Right lobe of liver (tissue), 6 donors: ENCODE measurements around the gene SRSF7. TPM values are rescaled to one million over a fixed set of nuclear protein-coding genes. Genes with fewer than 3 reads are reported as not detected.
A peak's percentile ranks its signal among the peaks of the same experiment; 100 is the strongest.

ENCODE experiments used
- ATAC-seq, 4 donors: fragments of 200-7000 bp; cut with Tn5 transposase; one replicate each; pipeline ENCODE4 v1.9.1; 2020; ENCODE audit warnings: mild to moderate bottlenecking in 4 of 4, moderate library complexity in 4 of 4
- DNase-seq, 3 donors: peaks; one replicate each; pipeline ENCODE4 v3.0.0-alpha.2; 2020
- H3K27ac ChIP-seq, 3 donors: fragments of 200-600 bp; one replicate each; pipeline ENCODE4 v1.8.0; 2022
- H3K27me3 ChIP-seq, 2 donors: fragments of 200-600 bp; one replicate each; pipeline ENCODE4 v1.8.0; 2022
- H3K36me3 ChIP-seq, 4 donors: fragments of 200-600 bp; sonication (generic) in 1 of 4; one replicate each; pipeline versions ENCODE4 v1.5.1 to v1.8.0; 2017 to 2022; ENCODE audit warnings: control low read depth in 1 of 4
- H3K4me1 ChIP-seq, 4 donors: fragments of 200-600 bp; sonication (generic) in 1 of 4; one replicate each; pipeline versions ENCODE4 v1.5.1 to v1.8.0; 2017 to 2022; ENCODE audit warnings: control low read depth in 1 of 4
- H3K4me3 ChIP-seq, 3 donors: fragments of 200-600 bp; one replicate each; pipeline ENCODE4 v1.8.0; 2022
- H3K9me3 ChIP-seq, 4 donors: fragments of 200-600 bp; sonication (generic) in 1 of 4; one replicate each; pipeline versions ENCODE4 v1.5.1 to v1.8.0; 2017 to 2022; ENCODE audit warnings: control low read depth in 1 of 4
- CTCF ChIP-seq, 4 donors: fragments of 200-600 bp in 3 of 4; fragments of 450-650 bp in 1 of 4; IDR thresholded peaks; one replicate each; pipeline versions ENCODE4 v1.5.1 to v1.8.0; 2016 to 2022; ENCODE audit warnings: antibody characterized with exemption in 4 of 4, mild to moderate bottlenecking in 2 of 4
- POLR2A ChIP-seq: fragments of 450-650 bp; IDR thresholded peaks from one replicate; pipeline ENCODE4 v1.6.1; 2017; ENCODE audit warnings: antibody characterized with exemption, mild to moderate bottlenecking
- WGBS: methylation state at CpG from one replicate; pipeline ENCODE4 v1.1.6; 2018; ENCODE audit warnings: low coverage, low lambda C conversion rate; ENCODE audit not compliant: insufficient coverage; ENCODE audit errors: missing lambda C conversion rate; 5-methylcytosine and 5-hydroxymethylcytosine counted together
- intact Hi-C, 2 donors: fragments of 100-400 bp; cut with DNase I; formaldehyde crosslinking; loops; one replicate each; pipeline versions ENCODE4 v1.11.2 to v1.14.1; 2022
- total RNA-seq, 6 experiments: library from RNA; depleted of rRNA in 2 of 6; stranded (reverse); fragments of >200 nt in 2 of 6; fragmentation: NEBNext Ultra II Directional in 3 of 6; extraction: Animal tissue kit (Norgen Biotek cat#: 25700) in 3 of 6; gene quantifications; one replicate each; pipeline versions ENCODE4 v1.1.0 to v1.2.4, GENCODE V29; 2016 to 2023
- donor health status: DM: no; HTN: yes; CAD: no.
- donor health status: DM: no; HTN: no; CAD: no.
- donor health status: DM: no; HTN: no; CAD: no.
- donor health status: DM: no; HTN: yes; CAD: no.
- donor health status: DM: no; HTN: yes; CAD: no.

Gene SRSF7
- total RNA-seq, 6 experiments from 2014 or later, result 33.5 to 57.4 (median 44.4) TPM

- Histone ChIP-seq H3K9me3 (no peaks in the 10 kb centered on the region), H3K4me1 (peaks cover 0 to 68% (median 23%) of the 10 kb centered on the region in 4 donors), H3K36me3 (peaks cover 0 to 64% (median 39%) of the 10 kb centered on the region in 4 donors), H3K4me3 (no peak overlapping the region), H3K27ac (no peak overlapping the region), H3K27me3 (no peaks in the 10 kb centered on the region)
- intact Hi-C loops, result no loop called here
- TF ChIP-seq POLR2A (no peak), CTCF (IDR thresholded peaks at IDR 0.05) (no peak)
- DNase-seq (no peak), ATAC-seq (no peak)
- 77% methylated on average over 3 of the region's 3 CpGs for WGBS
Measured at GRCh38 chr2:38743672-38744398, 7.3 kb downstream of the SRSF7 start.

GRCh38 chr2:38742797-38743559, 8.2 kb downstream of the SRSF7 start:
- Histone ChIP-seq H3K27me3 (no peaks in the 10 kb centered on the region), H3K36me3 (peaks cover 0 to 56% (median 32%) of the 10 kb centered on the region in 4 donors), H3K4me1 (peaks cover 0 to 59% (median 20%) of the 10 kb centered on the region in 4 donors), H3K9me3 (no peaks in the 10 kb centered on the region), H3K4me3 (no peak overlapping the region), H3K27ac (no peak overlapping the region)
- no peak for DNase-seq
- TF ChIP-seq CTCF (IDR thresholded peaks at IDR 0.05), result no peak
- no peak for TF ChIP-seq POLR2A
- intact Hi-C loops, result no loop called here
- peak in 1 of 4 donors; percentile 16 for ATAC-seq
- WGBS, result 73% methylated on average over 10 of the region's 10 CpGs

- DNase-seq, result no peak
- peak overlapping the region in 1 of 3 donors; percentile 1 for H3K27ac ChIP-seq
Measured at GRCh38 chr2:38740851-38741731, 10.1 kb downstream of the SRSF7 start.

More at GRCh38 chr2:38740851-38741731, 10.1 kb downstream of the SRSF7 start:
- no peaks in the 10 kb centered on the region for H3K9me3 ChIP-seq
- 55% methylated on average over 11 of the region's 11 CpGs for WGBS
- H3K4me1 ChIP-seq, result peaks cover 0 to 55% (median 11%) of the 10 kb centered on the region in 4 donors
- TF ChIP-seq POLR2A (no peak), CTCF (IDR thresholded peaks at IDR 0.05) (peak; percentile 60 to 73 (median 66))
- intact Hi-C loops, result no loop called here
- H3K27me3 ChIP-seq, result no peaks in the 10 kb centered on the region
- H3K4me3 ChIP-seq, result no peak overlapping the region
- peak; percentile 55 to 71 (median 66) for ATAC-seq
- H3K36me3 ChIP-seq, result peaks cover 0 to 37% (median 18%) of the 10 kb centered on the region in 4 donors
